Measurements from ENCODE around the gene ZNF683. TPM values are rescaled to one million over a fixed set of nuclear protein-coding genes. Genes with fewer than 3 reads are reported as not detected.

ZNF683 gene
- total and polyA plus RNA-seq, 2 experiments from 2014 or later: not detected

DNA sequence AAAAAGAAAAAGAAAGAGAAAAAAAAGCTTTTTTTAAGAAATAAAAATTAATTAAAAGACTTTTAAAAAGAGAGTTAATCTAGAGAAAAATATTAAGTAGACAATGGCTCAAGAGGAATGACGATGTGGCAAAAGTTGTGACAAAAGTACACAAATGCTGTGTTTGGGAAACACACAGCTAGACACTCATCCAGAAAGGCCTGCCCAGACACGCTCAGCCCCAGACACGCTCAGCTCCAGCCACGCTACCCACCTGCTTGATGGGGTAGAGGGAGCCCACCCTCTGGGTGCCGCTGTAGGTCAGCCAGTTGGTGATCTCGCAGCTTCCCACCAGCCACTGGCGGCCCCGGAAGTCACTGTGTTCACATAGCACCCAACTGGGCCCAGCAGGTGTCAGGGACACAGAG, 44.6 kb downstream of the ZNF683 start (continued):
- TF ChIP-seq ZNF462 (CRISPR knock-in tag; IDR thresholded peaks at IDR 0.05) (no peak), CREB1 (CRISPR knock-in tag; IDR thresholded peaks at IDR 0.05; ENCODE audit: low read depth) (no peak)

DNA sequence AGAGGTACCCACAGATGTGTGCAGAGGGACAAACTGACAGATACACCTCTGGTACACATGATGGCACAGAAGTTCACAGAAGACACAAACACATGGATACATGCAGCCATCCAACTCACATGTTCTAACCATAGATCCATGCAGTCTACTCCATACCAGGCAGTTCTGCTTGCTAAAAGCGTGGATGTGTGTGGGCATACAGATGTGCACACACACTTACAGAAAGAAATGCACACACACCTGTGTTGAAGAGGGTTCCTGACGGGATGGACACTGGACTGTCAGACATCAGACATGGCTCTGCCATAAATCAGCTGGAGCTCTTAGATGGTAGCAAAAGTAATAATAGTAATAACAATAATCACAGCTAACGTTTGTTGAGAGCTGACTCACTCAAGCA, 48.0 kb downstream of the ZNF683 start:
- no peak overlapping the region for H3K4me2 ChIP-seq
- Mint-ChIP-seq H3K4me1 (peaks cover 7% of the 10 kb centered on the region), H3K9me3 (no peaks in the 10 kb centered on the region), H3K27me3 (ENCODE audit: insufficient read depth, low read depth, poor library complexity) (peaks cover 4% of the 10 kb centered on the region), H3K27ac (no peak overlapping the region), H3K36me3 (ENCODE audit: low read depth) (peaks cover 40% of the 10 kb centered on the region), H3K4me3 (no peak overlapping the region)
- TF ChIP-seq NANOG (IDR thresholded peaks at IDR 0.05; ENCODE audit: borderline replicate concordance): no peak
- TF ChIP-seq STAT1 (IDR thresholded peaks at IDR 0.05; ENCODE audit: unreplicated experiment): no peak
- TF ChIP-seq CTCF (conservative IDR thresholded peaks at IDR 0.05; ENCODE audit: low read depth in 2 of 2): no peak
- TF ChIP-seq POLR2AphosphoS5 (IDR thresholded peaks at IDR 0.05; ENCODE audit: low read depth): no peak
- TF ChIP-seq, protein P1, sequence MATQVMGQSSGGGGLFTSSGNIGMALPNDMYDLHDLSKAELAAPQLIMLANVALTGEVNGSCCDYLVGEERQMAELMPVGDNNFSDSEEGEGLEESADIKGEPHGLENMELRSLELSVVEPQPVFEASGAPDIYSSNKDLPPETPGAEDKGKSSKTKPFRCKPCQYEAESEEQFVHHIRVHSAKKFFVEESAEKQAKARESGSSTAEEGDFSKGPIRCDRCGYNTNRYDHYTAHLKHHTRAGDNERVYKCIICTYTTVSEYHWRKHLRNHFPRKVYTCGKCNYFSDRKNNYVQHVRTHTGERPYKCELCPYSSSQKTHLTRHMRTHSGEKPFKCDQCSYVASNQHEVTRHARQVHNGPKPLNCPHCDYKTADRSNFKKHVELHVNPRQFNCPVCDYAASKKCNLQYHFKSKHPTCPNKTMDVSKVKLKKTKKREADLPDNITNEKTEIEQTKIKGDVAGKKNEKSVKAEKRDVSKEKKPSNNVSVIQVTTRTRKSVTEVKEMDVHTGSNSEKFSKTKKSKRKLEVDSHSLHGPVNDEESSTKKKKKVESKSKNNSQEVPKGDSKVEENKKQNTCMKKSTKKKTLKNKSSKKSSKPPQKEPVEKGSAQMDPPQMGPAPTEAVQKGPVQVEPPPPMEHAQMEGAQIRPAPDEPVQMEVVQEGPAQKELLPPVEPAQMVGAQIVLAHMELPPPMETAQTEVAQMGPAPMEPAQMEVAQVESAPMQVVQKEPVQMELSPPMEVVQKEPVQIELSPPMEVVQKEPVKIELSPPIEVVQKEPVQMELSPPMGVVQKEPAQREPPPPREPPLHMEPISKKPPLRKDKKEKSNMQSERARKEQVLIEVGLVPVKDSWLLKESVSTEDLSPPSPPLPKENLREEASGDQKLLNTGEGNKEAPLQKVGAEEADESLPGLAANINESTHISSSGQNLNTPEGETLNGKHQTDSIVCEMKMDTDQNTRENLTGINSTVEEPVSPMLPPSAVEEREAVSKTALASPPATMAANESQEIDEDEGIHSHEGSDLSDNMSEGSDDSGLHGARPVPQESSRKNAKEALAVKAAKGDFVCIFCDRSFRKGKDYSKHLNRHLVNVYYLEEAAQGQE (IDR thresholded peaks at IDR 0.05; ENCODE audit: unreplicated experiment): no peak
- no peak for TF ChIP-seq EZH2 (IDR thresholded peaks at IDR 0.05; ENCODE audit: low read depth, unreplicated experiment)
- TF ChIP-seq ZNF331 (CRISPR knock-in tag; IDR thresholded peaks at IDR 0.05; ENCODE audit: low read depth): no peak
- no peak overlapping the region for H3K4me3 ChIP-seq
- DNase-seq (ENCODE audit: low spot score) (no peak), ATAC-seq (no peak)
- no peaks in the 10 kb centered on the region for H3K79me2 ChIP-seq (replicated peaks; ENCODE audit: insufficient read depth)
- H2AFZ ChIP-seq: no peak overlapping the region
- no peaks in the 10 kb centered on the region for H3K27me3 ChIP-seq (ENCODE audit: insufficient read depth)
- peaks cover 8% of the 10 kb centered on the region for H3K36me3 ChIP-seq (ENCODE audit: insufficient read depth)
- no peak overlapping the region for H3K27ac ChIP-seq (ENCODE audit: low read depth)
- no peaks in the 10 kb centered on the region; the same call in 1 of the 2 replicates for H4K20me1 ChIP-seq (replicated peaks; ENCODE audit: insufficient read depth)
- no peaks in the 10 kb centered on the region for H3F3A ChIP-seq (replicated peaks; ENCODE audit: low read depth)
- H3K4me1 ChIP-seq (ENCODE audit: insufficient read depth): no peaks in the 10 kb centered on the region; the same call in 1 of the 2 replicates
- H3K9me2 ChIP-seq (ENCODE audit: insufficient read depth): no peaks in the 10 kb centered on the region
